Omental fat pad (tissue), 4 donors: ENCODE measurements around the gene TMSB15C. TPM values are rescaled to one million over a fixed set of nuclear protein-coding genes. Genes with fewer than 3 reads are reported as not detected.

ENCODE experiments used
- ATAC-seq: fragments of 150-250 bp; one replicate; pipeline ENCODE4 v1.9.1; 2016; ENCODE audit warnings: mild to moderate bottlenecking, moderate library complexity; ENCODE audit not compliant: low FRiP score
- DNase-seq: peaks from one replicate; pipeline ENCODE4 v3.0.0-alpha.2; 2019; ENCODE audit warnings: low spot score
- total RNA-seq, 4 donors: library from RNA; depleted of rRNA; stranded (reverse); fragments of >200 nt; gene quantifications; one replicate each; pipeline ENCODE4 v1.1.0, GENCODE V29; 2016
- TF ChIP-seq, protein P1 (sequence below), 3 donors: fragments of 450-650 bp; IDR thresholded peaks; one replicate each; pipeline ENCODE4 v1.5.1; 2016 to 2017; ENCODE audit warnings: antibody characterized with exemption in 3 of 3, mild to moderate bottlenecking in 3 of 3, moderate library complexity in 2 of 3

TMSB15C gene
- total RNA-seq, 4 donors from 2014 or later: 0.60 to 4.9 (median 0.95) TPM

- TF ChIP-seq, protein P1, sequence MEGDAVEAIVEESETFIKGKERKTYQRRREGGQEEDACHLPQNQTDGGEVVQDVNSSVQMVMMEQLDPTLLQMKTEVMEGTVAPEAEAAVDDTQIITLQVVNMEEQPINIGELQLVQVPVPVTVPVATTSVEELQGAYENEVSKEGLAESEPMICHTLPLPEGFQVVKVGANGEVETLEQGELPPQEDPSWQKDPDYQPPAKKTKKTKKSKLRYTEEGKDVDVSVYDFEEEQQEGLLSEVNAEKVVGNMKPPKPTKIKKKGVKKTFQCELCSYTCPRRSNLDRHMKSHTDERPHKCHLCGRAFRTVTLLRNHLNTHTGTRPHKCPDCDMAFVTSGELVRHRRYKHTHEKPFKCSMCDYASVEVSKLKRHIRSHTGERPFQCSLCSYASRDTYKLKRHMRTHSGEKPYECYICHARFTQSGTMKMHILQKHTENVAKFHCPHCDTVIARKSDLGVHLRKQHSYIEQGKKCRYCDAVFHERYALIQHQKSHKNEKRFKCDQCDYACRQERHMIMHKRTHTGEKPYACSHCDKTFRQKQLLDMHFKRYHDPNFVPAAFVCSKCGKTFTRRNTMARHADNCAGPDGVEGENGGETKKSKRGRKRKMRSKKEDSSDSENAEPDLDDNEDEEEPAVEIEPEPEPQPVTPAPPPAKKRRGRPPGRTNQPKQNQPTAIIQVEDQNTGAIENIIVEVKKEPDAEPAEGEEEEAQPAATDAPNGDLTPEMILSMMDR (IDR thresholded peaks at IDR 0.05): no peak
- ATAC-seq (no peak), DNase-seq (no peak)
Observed at GRCh38 chrX:104039689-104040505, 36.1 kb downstream of the TMSB15C start, which contains the start of gene H2BW2. Gene H2BW2, plus strand, starts transcription at chrX:104039956. Its CDS starts 39 bp downstream, at chrX:104039995.

Other genes with a start within 250 kb of the TMSB15C start
- 1 to 10 TPM in 1 of 4 donors, under 1 TPM in 3; 0.50 to 3.9 (median 0.76) TPM for gene RAB9B, start 244.0 kb downstream of the TMSB15C start, total RNA-seq
- gene TMSB15B, start 113.6 kb downstream of the TMSB15C start, total RNA-seq: 1 to 10 TPM in 2 of 4 donors, under 1 TPM in 2; 0.46 to 3.9 (median 1.2) TPM
- not detected for gene H2BW1, start 62.5 kb downstream of the TMSB15C start, total RNA-seq
- not detected for gene H2BW2, start 36.3 kb downstream of the TMSB15C start, total RNA-seq
- gene ZCCHC18, start 36.3 kb upstream of the TMSB15C start, total RNA-seq: 1 to 10 TPM in 2 of 4 donors, under 1 TPM in 2; 0.31 to 5.0 (median 1.0) TPM
- gene SLC25A53, start 80.8 kb upstream of the TMSB15C start, total RNA-seq: 10 to 100 TPM; 12.9 to 19.9 (median 16.8) TPM
- 10 to 100 TPM; 24.1 to 52.8 (median 35.9) TPM for gene FAM199X, start 90.2 kb upstream of the TMSB15C start, total RNA-seq
- gene ESX1, start 178.7 kb upstream of the TMSB15C start, total RNA-seq: under 1 TPM in 1 of 4 donors, not detected in 3; 0.36 TPM